ENCODE measurements around the gene GPSM3. TPM values are rescaled to one million over a fixed set of nuclear protein-coding genes. Genes with fewer than 3 reads are reported as not detected.
A peak's percentile ranks its signal among the peaks of the same experiment; 100 is the strongest.
"Not testable (repeated sequence)": the region's sequence is repeated elsewhere in the genome, so short reads cannot be mapped to it uniquely, and the experiment has no call there.

GPSM3 gene
- total RNA-seq, 6 donors from 2014 or later = 18.9 to 80.4 (median 30.6) TPM

DNA sequence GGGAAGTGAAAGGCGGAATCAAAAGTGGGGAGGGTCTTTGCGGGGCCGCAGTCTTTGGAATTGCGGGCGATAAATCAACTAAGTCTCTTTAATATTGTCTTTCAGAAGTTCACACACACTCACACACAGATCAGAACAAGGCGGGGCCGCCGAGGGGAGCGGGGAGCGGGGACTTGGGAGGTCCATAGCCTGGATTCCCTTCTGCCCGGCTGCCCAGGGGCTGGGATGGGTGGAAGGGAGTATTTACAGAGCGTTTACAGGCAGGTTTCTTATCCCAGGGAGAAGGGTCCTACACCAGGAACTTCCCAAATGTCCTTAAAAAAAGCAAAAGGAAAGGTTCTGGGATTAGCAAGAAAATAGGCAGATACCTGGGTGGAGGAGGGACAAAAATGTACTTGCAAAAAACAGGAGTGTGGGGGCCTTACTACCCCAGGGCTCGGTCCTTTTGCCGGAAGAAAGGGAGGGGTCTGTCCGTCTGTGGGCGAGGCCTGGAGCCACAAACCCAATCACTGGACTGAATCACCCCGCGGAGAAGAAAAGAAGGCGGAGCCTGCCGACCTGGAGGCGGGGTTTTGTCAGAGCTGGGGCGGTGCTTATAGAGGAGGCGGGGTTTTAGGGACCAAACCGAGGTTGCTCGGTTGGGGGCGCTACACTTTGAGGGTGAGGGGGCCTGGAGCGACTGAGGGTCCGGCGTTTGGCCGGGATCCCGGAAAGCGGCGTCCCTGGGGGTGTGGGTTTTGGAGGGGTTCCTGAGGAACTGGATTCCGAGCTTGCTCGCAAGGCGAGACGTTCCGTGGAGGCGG, 44.0 kb downstream of the GPSM3 start:
- H3K27me3 ChIP-seq = peaks cover 0 to 35% (median 14%) of the 10 kb centered on the region in 4 donors
- ATAC-seq (ENCODE audit: low FRiP score in 2 of 2) (peak; percentile 54 to 77), DNase-seq (peak; percentile 52 to 61)
- no peak overlapping the region for H3K27ac ChIP-seq
- H3K9me3 ChIP-seq = no peaks in the 10 kb centered on the region
- no peaks in the 10 kb centered on the region for H3K36me3 ChIP-seq
- peaks cover 16 to 40% (median 19%) of the 10 kb centered on the region in 4 donors for H3K4me1 ChIP-seq
- no peak for TF ChIP-seq EP300 (IDR thresholded peaks at IDR 0.05)
- no peak for TF ChIP-seq POLR2AphosphoS5 (IDR thresholded peaks at IDR 0.05)
- no peak for TF ChIP-seq POLR2A (IDR thresholded peaks at IDR 0.05)
- TF ChIP-seq, protein P1, sequence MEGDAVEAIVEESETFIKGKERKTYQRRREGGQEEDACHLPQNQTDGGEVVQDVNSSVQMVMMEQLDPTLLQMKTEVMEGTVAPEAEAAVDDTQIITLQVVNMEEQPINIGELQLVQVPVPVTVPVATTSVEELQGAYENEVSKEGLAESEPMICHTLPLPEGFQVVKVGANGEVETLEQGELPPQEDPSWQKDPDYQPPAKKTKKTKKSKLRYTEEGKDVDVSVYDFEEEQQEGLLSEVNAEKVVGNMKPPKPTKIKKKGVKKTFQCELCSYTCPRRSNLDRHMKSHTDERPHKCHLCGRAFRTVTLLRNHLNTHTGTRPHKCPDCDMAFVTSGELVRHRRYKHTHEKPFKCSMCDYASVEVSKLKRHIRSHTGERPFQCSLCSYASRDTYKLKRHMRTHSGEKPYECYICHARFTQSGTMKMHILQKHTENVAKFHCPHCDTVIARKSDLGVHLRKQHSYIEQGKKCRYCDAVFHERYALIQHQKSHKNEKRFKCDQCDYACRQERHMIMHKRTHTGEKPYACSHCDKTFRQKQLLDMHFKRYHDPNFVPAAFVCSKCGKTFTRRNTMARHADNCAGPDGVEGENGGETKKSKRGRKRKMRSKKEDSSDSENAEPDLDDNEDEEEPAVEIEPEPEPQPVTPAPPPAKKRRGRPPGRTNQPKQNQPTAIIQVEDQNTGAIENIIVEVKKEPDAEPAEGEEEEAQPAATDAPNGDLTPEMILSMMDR (IDR thresholded peaks at IDR 0.05) = no peak
- peak overlapping the region in 3 of 4 donors; percentile 18 to 37 (median 30) for H3K4me3 ChIP-seq
- WGBS, 2 donors = 29 to 50% methylated on average over 39 of the region's 39 CpGs

- peaks cover 6 to 31% (median 10%) of the 10 kb centered on the region in 4 donors for H3K4me1 ChIP-seq
- peaks cover 0 to 35% (median 14%) of the 10 kb centered on the region in 4 donors for H3K27me3 ChIP-seq
- no peaks in the 10 kb centered on the region for H3K36me3 ChIP-seq
- no peak overlapping the region for H3K27ac ChIP-seq
- H3K4me3 ChIP-seq = no peak overlapping the region
- no peak for DNase-seq
- no peaks in the 10 kb centered on the region for H3K9me3 ChIP-seq
- no peak for ATAC-seq (ENCODE audit: low FRiP score in 2 of 2)
- TF ChIP-seq EP300 (IDR thresholded peaks at IDR 0.05) (no peak), POLR2AphosphoS5 (IDR thresholded peaks at IDR 0.05) (no peak), POLR2A (IDR thresholded peaks at IDR 0.05) (no peak)
- TF ChIP-seq, protein P1 (IDR thresholded peaks at IDR 0.05) = no peak
- 86 to 88% methylated on average over 4 of the region's 4 CpGs for WGBS, 2 donors
Measured at GRCh38 chr6:32147401-32148132, 44.9 kb downstream of the GPSM3 start.

- DNase-seq (no peak), ATAC-seq (ENCODE audit: low FRiP score in 2 of 2) (no peak)
- no peak for TF ChIP-seq POLR2AphosphoS5 (IDR thresholded peaks at IDR 0.05)
- no peak for TF ChIP-seq POLR2A (IDR thresholded peaks at IDR 0.05)
- TF ChIP-seq, protein P1 (IDR thresholded peaks at IDR 0.05) = no peak
- Histone ChIP-seq H3K27ac (no peak overlapping the region), H3K27me3 (peaks cover 0 to 31% (median 14%) of the 10 kb centered on the region in 4 donors), H3K4me3 (no peak overlapping the region), H3K9me3 (no peaks in the 10 kb centered on the region), H3K36me3 (no peaks in the 10 kb centered on the region), H3K4me1 (peaks cover 0 to 24% (median 4%) of the 10 kb centered on the region in 4 donors)
- 47 to 55% methylated on average over 4 of the region's 4 CpGs for WGBS, 2 donors
Measured at GRCh38 chr6:32146687-32147086, 45.8 kb downstream of the GPSM3 start.

- ATAC-seq (ENCODE audit: low FRiP score in 2 of 2) (no peak), DNase-seq (no peak)
- peaks cover 0 to 31% (median 14%) of the 10 kb centered on the region in 4 donors for H3K27me3 ChIP-seq
- H3K9me3 ChIP-seq = no peaks in the 10 kb centered on the region
- no peak overlapping the region for H3K27ac ChIP-seq
- TF ChIP-seq EP300 (IDR thresholded peaks at IDR 0.05) (no peak), POLR2AphosphoS5 (IDR thresholded peaks at IDR 0.05) (no peak), POLR2A (IDR thresholded peaks at IDR 0.05) (no peak)
- TF ChIP-seq, protein P1 (IDR thresholded peaks at IDR 0.05) = no peak
- WGBS, 2 donors = 74 to 86% methylated on average over 1 of the region's 1 CpG
- H3K4me1 ChIP-seq = peaks cover 0 to 22% (median 4%) of the 10 kb centered on the region in 4 donors
- H3K4me3 ChIP-seq = no peak overlapping the region
- H3K36me3 ChIP-seq = no peaks in the 10 kb centered on the region
Measured at GRCh38 chr6:32146287-32146686, 46.2 kb downstream of the GPSM3 start.

- DNase-seq; H3K27ac ChIP-seq; H3K36me3 ChIP-seq; H3K4me3 ChIP-seq; H3K4me1 ChIP-seq; ATAC-seq (ENCODE audit: low FRiP score in 2 of 2); H3K9me3 ChIP-seq: not testable (repeated sequence)
- H3K27me3 ChIP-seq = peaks cover 0 to 17% (median 6%) of the 10 kb centered on the region in 4 donors
- WGBS, 2 donors = 46 to 80% methylated on average over 7 of the region's 7 CpGs
Measured at GRCh38 chr6:32144238-32144637, 48.2 kb downstream of the GPSM3 start.

All from upper lobe of left lung (tissue), 6 donors.